Kasumi-1 (cell line): ENCODE results near the gene OAF.

ENCODE experiments used
- DNase-seq, 2 experiments: peaks; one replicate each; lab custom pipeline; 2025; lab: John Stamatoyannopoulos, UW

The OAF gene

GRCh38 chr11:120184371-120184945, 26.4 kb upstream of the OAF start:
- no peak for DNase-seq

GRCh38 chr11:120184946-120185705, 25.7 kb upstream of the OAF start:
- no peak for DNase-seq

- DNase-seq, result no peak
Observed at GRCh38 chr11:120185706-120186455, 25.0 kb upstream of the OAF start.

GRCh38 chr11:120186456-120186773, 24.4 kb upstream of the OAF start:
- DNase-seq, result no peak

GRCh38 chr11:120186774-120187591, 23.8 kb upstream of the OAF start:
- DNase-seq, result no peak

GRCh38 chr11:120188371-120188770, 22.5 kb upstream of the OAF start:
- DNase-seq, result no peak

GRCh38 chr11:120188811-120189455, 21.9 kb upstream of the OAF start:
- no peak for DNase-seq

GRCh38 chr11:120191058-120191457, 19.8 kb upstream of the OAF start:
- DNase-seq, result no peak

GRCh38 chr11:120192831-120193625, 17.8 kb upstream of the OAF start:
- DNase-seq, result no peak

GRCh38 chr11:120194166-120194565, 16.7 kb upstream of the OAF start:
- no peak for DNase-seq

GRCh38 chr11:120195601-120196320, 15.1 kb upstream of the OAF start:
- no peak for DNase-seq

- DNase-seq, result no peak
Observed at GRCh38 chr11:120196826-120197225, 14.0 kb upstream of the OAF start.

GRCh38 chr11:120197251-120197891, 13.5 kb upstream of the OAF start:
- no peak for DNase-seq

GRCh38 chr11:120197977-120198376, 12.9 kb upstream of the OAF start:
- no peak for DNase-seq

- no peak for DNase-seq
Observed at GRCh38 chr11:120198403-120198786, 12.4 kb upstream of the OAF start.

GRCh38 chr11:120198787-120199469, 11.9 kb upstream of the OAF start:
- DNase-seq, result no peak

- no peak for DNase-seq
Observed at GRCh38 chr11:120199613-120200012, 11.2 kb upstream of the OAF start.

GRCh38 chr11:120200677-120201076, 10.2 kb upstream of the OAF start:
- no peak for DNase-seq

- no peak for DNase-seq
Observed at GRCh38 chr11:120201653-120202052, 9.2 kb upstream of the OAF start.
